ENCODE measurements around the gene CDC73. TPM values are rescaled to one million over a fixed set of nuclear protein-coding genes. Genes with fewer than 3 reads are reported as not detected.

Gene CDC73
- total and polyA plus RNA-seq, 7 donors = 5.3 to 30.1 (median 24.9) TPM

DNA sequence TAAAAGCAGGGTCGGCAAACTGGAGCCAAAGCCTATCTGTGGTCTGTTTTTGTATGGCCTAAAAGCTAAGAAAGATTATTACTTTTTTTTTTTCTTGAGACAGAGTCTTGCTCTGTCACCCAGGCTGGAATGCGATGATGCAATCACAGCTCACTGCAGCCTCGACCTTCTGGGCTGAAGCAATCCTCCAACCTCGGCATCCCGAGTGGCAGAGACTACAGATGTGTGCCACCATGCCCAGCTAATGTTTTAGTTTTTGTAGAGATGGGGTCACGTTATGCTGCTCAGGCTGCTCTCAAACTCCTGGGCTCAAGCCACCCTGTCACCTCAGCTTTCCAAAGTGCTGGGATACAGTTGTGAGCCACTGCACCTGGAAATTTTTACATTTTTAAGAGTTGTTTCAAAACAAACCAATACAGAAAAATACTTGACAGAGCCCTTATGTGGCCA is 10.2 kb upstream of the CDC73 start:
- peak overlapping the region; percentile 84 for H3K27ac ChIP-seq
- peaks cover 20% of the 10 kb centered on the region for H3K4me1 ChIP-seq
- intact Hi-C loops (cut with DNase I) = no loop called here
- WGBS, 3 donors = 36 to 49% (median 39%) methylated on average over 6 of the region's 6 CpGs
- no peaks in the 10 kb centered on the region for H3K27me3 ChIP-seq (ENCODE audit: insufficient read depth in 3 of 3, low read length in 2 of 3)
- TF ChIP-seq, protein P1, sequence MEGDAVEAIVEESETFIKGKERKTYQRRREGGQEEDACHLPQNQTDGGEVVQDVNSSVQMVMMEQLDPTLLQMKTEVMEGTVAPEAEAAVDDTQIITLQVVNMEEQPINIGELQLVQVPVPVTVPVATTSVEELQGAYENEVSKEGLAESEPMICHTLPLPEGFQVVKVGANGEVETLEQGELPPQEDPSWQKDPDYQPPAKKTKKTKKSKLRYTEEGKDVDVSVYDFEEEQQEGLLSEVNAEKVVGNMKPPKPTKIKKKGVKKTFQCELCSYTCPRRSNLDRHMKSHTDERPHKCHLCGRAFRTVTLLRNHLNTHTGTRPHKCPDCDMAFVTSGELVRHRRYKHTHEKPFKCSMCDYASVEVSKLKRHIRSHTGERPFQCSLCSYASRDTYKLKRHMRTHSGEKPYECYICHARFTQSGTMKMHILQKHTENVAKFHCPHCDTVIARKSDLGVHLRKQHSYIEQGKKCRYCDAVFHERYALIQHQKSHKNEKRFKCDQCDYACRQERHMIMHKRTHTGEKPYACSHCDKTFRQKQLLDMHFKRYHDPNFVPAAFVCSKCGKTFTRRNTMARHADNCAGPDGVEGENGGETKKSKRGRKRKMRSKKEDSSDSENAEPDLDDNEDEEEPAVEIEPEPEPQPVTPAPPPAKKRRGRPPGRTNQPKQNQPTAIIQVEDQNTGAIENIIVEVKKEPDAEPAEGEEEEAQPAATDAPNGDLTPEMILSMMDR (IDR thresholded peaks at IDR 0.05) = no peak
- no peaks in the 10 kb centered on the region for H3K9me3 ChIP-seq
- H3K36me3 ChIP-seq (ENCODE audit: insufficient read depth in 1 of 2, low read depth in 1 of 2) = no peaks in the 10 kb centered on the region
- peak overlapping the region; percentile 23 for H3K4me3 ChIP-seq
- DNase-seq = peak; percentile 71 to 75
- ATAC-seq = peak; percentile 66 to 75 (median 74)

DNA sequence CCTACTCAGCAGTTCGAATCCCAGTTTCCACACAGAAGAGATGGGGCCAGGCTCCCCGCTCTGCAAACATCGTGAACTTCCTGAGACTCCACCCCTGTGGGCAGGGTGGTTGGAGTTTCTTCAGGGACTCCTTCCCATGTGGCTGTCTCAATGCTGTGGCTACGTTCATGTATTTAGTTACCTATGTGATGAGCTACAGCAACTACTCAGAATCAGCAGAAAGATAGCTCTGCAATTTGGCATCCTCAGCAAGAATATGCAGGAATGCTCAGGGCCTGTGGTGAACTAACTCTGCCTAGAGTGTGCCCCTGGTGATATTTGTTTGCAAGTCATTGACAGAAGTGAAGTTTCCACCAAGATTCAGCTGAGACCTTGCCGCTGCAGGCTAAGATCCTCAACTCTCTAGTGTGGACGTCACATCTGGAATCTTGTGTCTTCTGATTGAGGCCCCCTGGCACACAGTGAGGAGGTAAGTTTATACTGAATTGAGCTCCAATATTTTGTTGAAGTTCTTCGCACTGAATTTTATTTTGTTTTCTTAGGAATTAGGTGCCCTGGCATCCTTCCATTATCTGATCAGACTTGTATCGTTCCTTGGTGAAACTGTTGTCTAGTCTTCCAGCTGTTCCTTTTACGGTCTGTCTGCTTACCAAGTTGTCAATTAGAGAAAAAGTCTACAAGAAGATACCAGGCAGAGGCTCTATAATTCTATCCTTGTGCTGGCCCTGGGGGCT is 8.4 kb upstream of the CDC73 start:
- H3K36me3 ChIP-seq (ENCODE audit: insufficient read depth in 1 of 2, low read depth in 1 of 2) = no peaks in the 10 kb centered on the region
- TF ChIP-seq, protein P1 (IDR thresholded peaks at IDR 0.05) = no peak
- ATAC-seq (no peak), DNase-seq (no peak)
- H3K27ac ChIP-seq = no peak overlapping the region
- no peak overlapping the region for H3K4me3 ChIP-seq
- intact Hi-C loops (cut with DNase I) = no loop called here
- H3K4me1 ChIP-seq = peaks cover 23% of the 10 kb centered on the region
- H3K27me3 ChIP-seq (ENCODE audit: insufficient read depth in 3 of 3, low read length in 2 of 3) = no peaks in the 10 kb centered on the region
- 71 to 84% (median 79%) methylated on average over 9 of the region's 9 CpGs for WGBS, 3 donors
- H3K9me3 ChIP-seq = no peaks in the 10 kb centered on the region

- peak overlapping the region; percentile 55 for H3K4me3 ChIP-seq
- H3K27ac ChIP-seq = peak overlapping the region; percentile 94
- no peaks in the 10 kb centered on the region for H3K36me3 ChIP-seq (ENCODE audit: insufficient read depth in 1 of 2, low read depth in 1 of 2)
- H3K27me3 ChIP-seq (ENCODE audit: insufficient read depth in 3 of 3, low read length in 2 of 3) = no peaks in the 10 kb centered on the region
- H3K9me3 ChIP-seq = no peaks in the 10 kb centered on the region
- peaks cover 23% of the 10 kb centered on the region for H3K4me1 ChIP-seq
- intact Hi-C loops (cut with DNase I) = no loop called here
- DNase-seq (no peak), ATAC-seq (no peak)
- TF ChIP-seq, protein P1 (IDR thresholded peaks at IDR 0.05) = no peak
Measured at GRCh38 chr1:193113992-193114332, 7.9 kb upstream of the CDC73 start.

DNA sequence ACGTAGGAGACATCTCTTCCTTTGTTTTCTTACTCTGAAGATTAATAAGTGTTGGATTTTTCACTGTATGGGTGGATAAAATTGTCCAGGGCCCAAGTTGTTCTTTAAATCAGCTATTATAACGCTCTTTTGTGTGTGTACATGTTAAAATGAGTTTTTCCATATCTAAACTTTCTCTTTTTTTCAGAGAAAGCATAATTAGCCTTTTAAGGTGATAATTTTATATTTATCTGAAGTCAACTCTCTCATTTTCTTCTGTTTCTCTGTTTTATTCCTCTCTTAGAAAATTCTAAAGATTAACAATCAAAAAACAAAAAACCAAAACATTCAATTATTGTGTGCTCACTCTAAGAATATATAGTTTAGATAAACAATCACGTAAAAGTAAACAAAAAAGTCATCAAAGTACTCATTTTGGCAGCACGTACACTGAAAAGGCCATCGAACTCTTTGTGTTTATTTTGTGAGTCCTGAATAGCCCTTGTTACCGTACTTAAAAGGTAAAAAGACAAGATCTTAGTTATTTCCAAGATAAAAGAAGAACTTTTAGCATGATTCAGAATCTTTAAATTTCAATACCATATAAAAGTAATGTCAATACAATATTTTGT is 7.2 kb upstream of the CDC73 start:
- intact Hi-C loops (cut with DNase I) = no loop called here
- peak overlapping the region; percentile 55 for H3K4me3 ChIP-seq
- peak overlapping the region; percentile 94 for H3K27ac ChIP-seq
- H3K36me3 ChIP-seq (ENCODE audit: insufficient read depth in 1 of 2, low read depth in 1 of 2) = no peaks in the 10 kb centered on the region
- peaks cover 23% of the 10 kb centered on the region for H3K4me1 ChIP-seq
- no peaks in the 10 kb centered on the region for H3K9me3 ChIP-seq
- TF ChIP-seq, protein P1 (IDR thresholded peaks at IDR 0.05) = no peak
- no peaks in the 10 kb centered on the region for H3K27me3 ChIP-seq (ENCODE audit: insufficient read depth in 3 of 3, low read length in 2 of 3)
- DNase-seq = no peak
- 87 to 89% (median 88%) methylated on average over 6 of the region's 6 CpGs for WGBS, 3 donors
- no peak for ATAC-seq

Measured in psoas muscle (tissue), 8 donors.